T-helper 1 cell treated with Interleukin-12 subunit alpha and Interleukin-12 subunit beta and Interleukin-4 antibody, amounts not matched to agents 30 μg/mL and 1 μg/mL, for 36 hours (primary cell): ENCODE results near the gene IMPACT.

Source experiments
- H3K27ac Mint-ChIP-seq: one replicate; pipeline ENCODE4 v1.8.0; 2021; ENCODE audit warnings: mild to moderate bottlenecking, mixed read lengths
- H3K27me3 Mint-ChIP-seq: one replicate; pipeline ENCODE4 v1.8.0; 2021; ENCODE audit warnings: low read depth, mixed read lengths
- H3K36me3 Mint-ChIP-seq: one replicate; pipeline ENCODE4 v1.8.0; 2021; ENCODE audit warnings: low read depth, mixed read lengths
- H3K4me1 Mint-ChIP-seq: one replicate; pipeline ENCODE4 v1.8.0; 2021; ENCODE audit warnings: low read depth, mixed read lengths
- H3K4me3 Mint-ChIP-seq: one replicate; pipeline ENCODE4 v1.8.0; 2021; ENCODE audit warnings: mild to moderate bottlenecking, moderate library complexity, mixed read lengths
- H3K9me3 Mint-ChIP-seq: one replicate; pipeline ENCODE4 v1.8.0; 2021; ENCODE audit warnings: mixed read lengths

IMPACT gene

DNA sequence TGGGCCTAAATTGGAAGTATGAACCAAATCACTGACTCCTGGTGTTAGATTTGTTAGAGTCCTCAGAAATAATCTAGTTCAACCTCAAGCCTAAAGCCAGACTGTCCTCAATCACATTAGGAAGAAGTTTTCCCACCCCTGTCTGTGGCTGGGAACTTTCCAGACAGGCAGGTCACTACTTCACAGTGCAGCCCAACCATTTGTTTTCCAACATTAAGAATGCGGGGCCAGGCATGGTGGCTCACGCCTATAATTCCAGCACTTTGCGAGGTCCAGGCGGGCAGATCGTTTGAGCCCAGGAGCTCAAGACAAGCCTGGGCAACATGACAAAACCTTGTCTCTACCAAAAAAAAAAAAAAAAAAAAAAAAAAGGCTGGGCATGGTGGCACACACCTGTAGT lies 23.4 kb upstream of the IMPACT start:
- Mint-ChIP-seq H3K36me3 (no peaks in the 10 kb centered on the region), H3K4me1 (peaks cover 1% of the 10 kb centered on the region), H3K27ac (no peak overlapping the region), H3K4me3 (no peak overlapping the region), H3K27me3 (peaks cover 45% of the 10 kb centered on the region), H3K9me3 (no peaks in the 10 kb centered on the region)

DNA sequence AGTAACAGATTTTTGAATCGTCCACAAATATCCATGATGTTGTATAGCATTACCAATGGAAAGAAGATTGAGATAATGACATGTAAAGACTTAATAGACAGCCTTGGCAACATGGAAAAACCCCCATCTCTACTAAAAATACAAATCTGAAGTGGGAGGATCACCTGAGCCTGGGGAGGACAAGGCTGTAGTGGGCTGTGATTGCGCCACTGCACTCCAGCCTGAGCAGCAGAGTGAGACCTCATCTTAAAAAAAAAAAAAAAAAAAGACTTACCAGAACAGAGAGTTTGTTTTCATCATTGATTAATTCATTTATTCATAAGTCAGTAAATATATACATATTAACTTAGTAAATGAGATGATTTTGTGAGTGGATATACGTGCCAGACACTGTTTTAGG lies 21.9 kb upstream of the IMPACT start:
- H3K36me3 Mint-ChIP-seq, result no peaks in the 10 kb centered on the region
- H3K27me3 Mint-ChIP-seq, result peaks cover 49% of the 10 kb centered on the region
- no peak overlapping the region for H3K4me3 Mint-ChIP-seq
- H3K27ac Mint-ChIP-seq, result no peak overlapping the region
- no peaks in the 10 kb centered on the region for H3K9me3 Mint-ChIP-seq
- no peaks in the 10 kb centered on the region for H3K4me1 Mint-ChIP-seq

DNA sequence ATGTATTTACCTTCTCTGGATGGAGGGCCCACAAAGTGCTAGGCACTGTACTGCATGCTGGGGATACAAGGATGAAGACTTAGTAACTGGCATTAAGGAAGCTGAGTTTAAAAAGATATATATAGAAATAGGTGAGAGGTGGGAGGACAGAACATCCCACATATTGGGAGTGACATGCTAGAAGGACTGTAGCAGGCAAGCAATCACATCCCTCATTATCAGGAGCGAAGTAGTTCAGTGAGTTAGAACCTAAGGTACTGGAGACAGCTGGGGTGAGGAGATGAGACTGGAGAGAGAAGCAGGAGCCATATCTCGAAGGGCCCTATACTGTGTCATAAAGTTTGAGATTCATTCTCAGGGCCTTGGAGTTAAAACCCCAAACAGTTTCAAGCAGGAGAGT lies 18.0 kb upstream of the IMPACT start:
- H3K4me3 Mint-ChIP-seq, result no peak overlapping the region
- H3K27me3 Mint-ChIP-seq, result peaks cover 51% of the 10 kb centered on the region
- H3K36me3 Mint-ChIP-seq, result peaks cover 3% of the 10 kb centered on the region
- H3K9me3 Mint-ChIP-seq, result peaks cover 8% of the 10 kb centered on the region
- no peak overlapping the region for H3K27ac Mint-ChIP-seq
- H3K4me1 Mint-ChIP-seq, result peaks cover 4% of the 10 kb centered on the region

DNA sequence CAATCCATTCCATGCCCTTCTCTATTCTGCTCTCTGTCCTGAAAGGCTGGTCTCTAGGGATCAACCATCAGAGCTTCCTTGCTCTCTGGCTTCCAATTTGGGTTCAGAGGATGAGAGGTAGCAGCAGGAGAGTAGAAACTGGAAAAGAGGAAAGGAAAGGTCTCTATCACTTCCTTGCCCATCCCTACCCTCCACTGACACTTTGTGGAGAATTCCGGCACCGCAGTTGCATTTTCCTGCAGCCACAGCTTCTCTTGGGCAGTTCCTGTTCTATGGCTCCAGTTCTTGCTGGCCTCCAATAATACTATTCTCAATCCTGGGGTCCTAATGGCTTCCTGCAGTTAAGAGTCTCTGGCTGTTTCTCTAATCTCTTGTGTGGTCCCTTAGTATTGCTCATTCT lies 13.3 kb upstream of the IMPACT start:
- no peak overlapping the region for H3K4me3 Mint-ChIP-seq
- peaks cover 5% of the 10 kb centered on the region for H3K36me3 Mint-ChIP-seq
- peaks cover 10% of the 10 kb centered on the region for H3K9me3 Mint-ChIP-seq
- no peak overlapping the region for H3K27ac Mint-ChIP-seq
- peaks cover 13% of the 10 kb centered on the region for H3K4me1 Mint-ChIP-seq
- H3K27me3 Mint-ChIP-seq, result peaks cover 29% of the 10 kb centered on the region

DNA sequence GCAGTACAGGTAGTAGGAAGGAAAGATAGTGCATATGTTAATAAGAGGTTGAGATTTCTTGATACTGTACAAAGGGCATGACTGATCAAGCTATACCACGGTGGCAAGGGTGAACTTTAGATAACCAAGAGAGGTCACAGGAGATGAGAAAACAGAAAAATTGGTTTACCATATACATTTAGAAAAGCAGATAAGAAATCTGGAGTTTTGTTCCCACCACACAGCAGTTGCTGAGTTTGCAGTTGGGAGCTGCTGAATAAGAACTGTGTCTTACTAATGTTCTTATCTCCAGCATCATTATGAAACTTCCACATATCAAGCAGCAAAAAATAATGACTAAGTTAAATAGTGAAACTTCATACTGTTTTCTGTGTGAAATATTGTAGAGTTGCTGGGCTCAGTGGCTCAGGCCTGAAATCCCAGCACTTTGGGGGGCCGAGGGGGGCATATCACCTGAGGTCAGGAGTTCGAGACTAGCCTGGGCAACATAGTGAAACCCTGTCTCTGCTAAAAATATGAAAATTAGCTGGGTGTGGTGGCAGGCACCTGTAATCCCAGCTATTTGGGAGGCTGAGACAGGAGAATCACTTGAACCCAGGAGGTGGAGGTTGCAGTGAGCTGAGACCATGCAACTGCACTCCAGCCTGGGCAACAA lies 12.0 kb upstream of the IMPACT start:
- Mint-ChIP-seq H3K9me3 (peaks cover 10% of the 10 kb centered on the region), H3K4me3 (no peak overlapping the region), H3K4me1 (peaks cover 13% of the 10 kb centered on the region), H3K36me3 (peaks cover 5% of the 10 kb centered on the region), H3K27ac (no peak overlapping the region), H3K27me3 (peaks cover 23% of the 10 kb centered on the region)

DNA sequence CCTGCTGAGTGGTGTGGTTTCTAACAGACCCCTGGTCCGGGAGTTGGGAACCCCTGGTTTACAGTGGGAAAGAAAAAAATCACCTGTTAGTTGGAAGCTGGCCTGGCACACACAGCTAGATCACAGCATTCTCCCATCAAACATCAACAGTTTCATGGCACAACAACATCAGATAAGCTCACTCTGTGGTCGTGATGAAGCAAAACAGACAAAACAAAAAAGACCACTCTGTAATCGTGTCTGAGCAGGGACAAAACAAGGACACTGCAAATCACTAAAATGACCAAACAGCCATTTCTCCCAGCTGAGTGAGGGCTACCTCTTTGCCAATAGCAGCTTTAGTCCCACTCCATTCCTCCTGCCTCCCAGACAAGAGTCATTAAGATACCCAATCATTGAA lies 9.0 kb upstream of the IMPACT start:
- H3K36me3 Mint-ChIP-seq, result peaks cover 5% of the 10 kb centered on the region
- H3K27me3 Mint-ChIP-seq, result peaks cover 35% of the 10 kb centered on the region
- peaks cover 10% of the 10 kb centered on the region for H3K9me3 Mint-ChIP-seq
- H3K4me1 Mint-ChIP-seq, result peaks cover 13% of the 10 kb centered on the region
- H3K27ac Mint-ChIP-seq, result no peak overlapping the region
- no peak overlapping the region for H3K4me3 Mint-ChIP-seq

DNA sequence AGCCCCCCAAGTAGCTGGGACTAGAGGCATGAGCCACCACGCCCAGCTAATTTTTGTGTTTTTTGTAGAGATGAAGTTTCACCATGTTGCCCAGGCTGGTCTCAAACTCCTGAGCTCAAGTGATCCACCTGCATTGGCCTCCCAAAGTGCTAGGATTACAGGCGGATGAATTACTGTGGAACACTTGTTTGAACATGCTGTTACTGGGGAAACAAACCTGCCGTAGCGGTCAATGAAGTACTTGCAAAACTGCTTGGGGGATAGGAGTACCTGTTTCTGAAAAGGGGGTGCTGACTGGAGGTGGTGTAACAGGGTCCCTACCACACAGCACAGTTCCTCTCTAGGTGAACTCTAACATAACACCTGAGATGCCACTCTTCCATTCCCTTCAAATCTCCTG lies 5.9 kb upstream of the IMPACT start:
- peaks cover 4% of the 10 kb centered on the region for H3K4me1 Mint-ChIP-seq
- H3K27ac Mint-ChIP-seq, result no peak overlapping the region
- peaks cover 4% of the 10 kb centered on the region for H3K36me3 Mint-ChIP-seq
- peaks cover 10% of the 10 kb centered on the region for H3K9me3 Mint-ChIP-seq
- H3K27me3 Mint-ChIP-seq, result peaks cover 48% of the 10 kb centered on the region
- no peak overlapping the region for H3K4me3 Mint-ChIP-seq

DNA sequence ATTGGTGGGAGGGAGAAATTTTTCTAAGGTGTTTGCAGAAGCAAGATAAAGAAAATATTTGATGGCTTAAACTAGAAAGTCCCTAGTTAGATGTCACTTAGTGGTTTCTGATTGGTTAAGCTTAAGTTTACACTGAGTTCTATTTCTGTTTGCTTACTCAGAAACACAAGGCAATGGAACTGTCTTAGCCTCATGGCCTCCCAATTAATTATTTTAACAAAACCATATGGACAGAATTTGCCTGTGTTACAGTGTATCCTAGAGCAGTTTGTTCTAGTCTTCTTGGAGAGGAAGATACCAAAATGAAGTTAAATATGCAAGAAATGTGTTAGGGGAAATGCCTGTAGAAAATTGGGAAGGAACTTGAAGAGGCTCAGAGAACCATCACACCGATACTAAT lies 4.6 kb upstream of the IMPACT start:
- peaks cover 6% of the 10 kb centered on the region for H3K4me1 Mint-ChIP-seq
- H3K9me3 Mint-ChIP-seq, result peaks cover 18% of the 10 kb centered on the region
- peaks cover 8% of the 10 kb centered on the region for H3K36me3 Mint-ChIP-seq
- H3K4me3 Mint-ChIP-seq, result no peak overlapping the region
- H3K27me3 Mint-ChIP-seq, result peaks cover 48% of the 10 kb centered on the region
- no peak overlapping the region for H3K27ac Mint-ChIP-seq

DNA sequence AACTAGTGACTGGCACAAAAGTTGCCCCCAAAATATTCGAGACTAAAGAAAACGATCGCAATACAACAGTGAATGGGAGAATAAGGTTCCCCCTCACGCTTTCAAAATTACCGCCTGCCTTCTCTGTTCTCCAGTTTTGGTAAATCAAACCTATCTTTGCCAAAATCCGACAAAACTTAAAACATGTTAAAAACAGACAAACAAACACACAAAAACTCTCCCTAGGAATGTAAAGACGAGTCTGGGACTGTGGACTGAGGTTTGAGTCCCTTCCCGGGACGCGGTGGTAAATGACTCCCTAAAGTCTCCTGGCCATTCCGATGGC lies 435 bp upstream of the IMPACT start:
- peaks cover 29% of the 10 kb centered on the region for H3K9me3 Mint-ChIP-seq
- peaks cover 19% of the 10 kb centered on the region for H3K36me3 Mint-ChIP-seq
- H3K27me3 Mint-ChIP-seq, result peaks cover 31% of the 10 kb centered on the region
- peak overlapping the region; percentile 22 for H3K27ac Mint-ChIP-seq
- H3K4me3 Mint-ChIP-seq, result peak overlapping the region; percentile 63
- peaks cover 19% of the 10 kb centered on the region for H3K4me1 Mint-ChIP-seq

DNA sequence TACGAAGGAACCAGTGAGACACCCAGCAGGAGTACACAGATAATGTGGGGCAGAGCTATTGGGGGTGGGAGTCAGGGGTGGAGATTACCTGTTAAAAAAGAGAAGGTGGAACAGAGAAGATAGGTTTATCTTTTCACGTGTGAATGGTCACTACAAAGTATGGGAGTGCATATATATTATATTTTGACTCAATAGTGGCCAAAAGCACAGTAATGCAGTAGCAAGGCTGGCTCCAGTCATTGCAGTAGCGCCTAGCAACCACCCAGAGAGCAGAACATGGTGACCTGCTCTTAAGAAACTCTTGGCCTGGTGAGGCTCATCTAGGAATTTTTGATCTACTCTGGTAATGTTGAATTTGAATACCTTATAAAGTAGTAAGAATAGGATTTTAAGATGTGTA lies 1.0 kb downstream of the IMPACT start:
- Mint-ChIP-seq H3K36me3 (peaks cover 22% of the 10 kb centered on the region), H3K4me1 (peaks cover 20% of the 10 kb centered on the region), H3K27me3 (peaks cover 19% of the 10 kb centered on the region), H3K4me3 (peak overlapping the region; percentile 87), H3K9me3 (peaks cover 29% of the 10 kb centered on the region), H3K27ac (no peak overlapping the region)

DNA sequence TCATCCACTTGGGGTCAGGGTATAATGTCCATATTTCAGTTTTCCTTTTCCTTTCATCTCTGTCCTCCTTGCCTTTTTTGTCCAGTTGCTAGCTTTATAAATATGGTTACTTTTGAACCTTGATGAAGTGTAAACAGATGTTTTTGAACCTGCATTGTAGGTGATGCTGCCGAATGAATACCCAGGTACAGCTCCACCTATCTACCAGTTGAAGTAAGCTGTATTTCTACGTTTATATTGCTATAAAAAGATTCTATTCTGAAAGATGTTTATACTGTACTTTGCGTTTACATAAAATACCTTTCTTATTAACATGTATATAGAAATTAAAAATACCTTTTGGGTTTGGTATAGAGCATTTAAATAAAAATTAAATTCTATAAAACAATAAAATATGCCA lies 2.2 kb downstream of the IMPACT start:
- Mint-ChIP-seq H3K27ac (no peak overlapping the region), H3K9me3 (peaks cover 25% of the 10 kb centered on the region), H3K36me3 (peaks cover 26% of the 10 kb centered on the region)

DNA sequence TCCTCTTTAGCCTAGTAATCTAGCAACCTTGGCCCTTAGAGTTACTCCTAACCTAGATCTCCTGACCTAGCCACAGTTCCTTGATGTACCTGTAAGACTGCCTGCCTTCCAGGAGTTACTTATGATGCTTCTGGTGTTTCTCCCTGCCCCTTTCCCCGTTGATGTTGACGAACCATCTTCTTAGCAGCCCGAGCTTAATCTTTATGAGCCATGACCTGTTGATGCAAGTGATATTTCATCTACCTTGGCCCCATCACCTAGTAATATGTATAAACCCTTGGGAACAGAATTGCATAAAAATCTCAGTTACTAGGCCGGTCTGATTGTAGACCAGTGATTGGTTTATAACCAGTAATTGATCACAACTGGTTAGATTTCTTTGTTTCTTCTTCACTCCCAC lies 2.7 kb downstream of the IMPACT start:
- H3K27me3 Mint-ChIP-seq, result peaks cover 7% of the 10 kb centered on the region
- peaks cover 23% of the 10 kb centered on the region for H3K4me1 Mint-ChIP-seq
- peaks cover 23% of the 10 kb centered on the region for H3K9me3 Mint-ChIP-seq
- peaks cover 26% of the 10 kb centered on the region for H3K36me3 Mint-ChIP-seq
- no peak overlapping the region for H3K27ac Mint-ChIP-seq
- no peak overlapping the region for H3K4me3 Mint-ChIP-seq

More for the DNA sequence above, 2.2 kb downstream of the IMPACT start:
- Mint-ChIP-seq H3K4me3 (no peak overlapping the region), H3K27me3 (peaks cover 9% of the 10 kb centered on the region), H3K4me1 (peaks cover 23% of the 10 kb centered on the region)

DNA sequence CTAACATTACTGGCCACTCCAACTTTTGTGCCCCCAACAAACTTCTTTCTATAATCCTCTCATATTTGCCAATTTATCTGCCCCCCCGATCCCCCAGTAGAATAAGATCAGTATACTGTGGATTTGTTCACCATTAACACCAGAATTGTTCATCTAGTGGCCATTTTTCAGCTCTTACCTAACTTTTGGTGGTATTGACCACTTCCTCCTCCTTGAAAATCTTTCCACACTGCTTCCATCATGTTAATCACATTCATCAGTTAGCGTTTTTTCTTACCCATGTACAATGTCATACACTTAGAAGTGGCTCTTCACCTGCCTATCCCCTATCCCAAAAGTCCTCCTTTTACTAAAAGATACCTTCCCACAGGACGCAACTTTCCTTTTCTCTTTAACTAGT lies 6.1 kb downstream of the IMPACT start:
- H3K4me3 Mint-ChIP-seq, result no peak overlapping the region
- peaks cover 15% of the 10 kb centered on the region for H3K36me3 Mint-ChIP-seq
- H3K9me3 Mint-ChIP-seq, result peaks cover 5% of the 10 kb centered on the region
- no peaks in the 10 kb centered on the region for H3K27me3 Mint-ChIP-seq
- peaks cover 11% of the 10 kb centered on the region for H3K4me1 Mint-ChIP-seq
- no peak overlapping the region for H3K27ac Mint-ChIP-seq

DNA sequence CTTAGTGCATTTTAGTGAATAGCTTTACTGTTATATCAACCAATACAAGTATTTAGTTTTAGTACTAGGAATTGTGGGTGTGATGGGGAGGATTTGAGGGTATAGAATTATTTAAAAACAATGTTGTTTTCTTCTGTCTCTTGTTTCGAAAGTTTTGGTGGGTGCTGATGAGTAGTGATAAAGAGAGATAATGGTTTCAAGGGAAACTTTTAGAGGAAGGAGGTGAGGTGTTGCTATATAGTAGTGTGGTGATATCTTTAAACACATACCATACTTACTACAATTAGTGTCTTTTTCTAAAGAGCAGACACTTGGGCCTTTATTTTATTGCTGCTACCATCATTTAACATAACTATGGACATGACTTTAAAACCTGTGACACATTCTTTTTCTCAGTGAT lies 10.5 kb downstream of the IMPACT start:
- Mint-ChIP-seq H3K27me3 (no peaks in the 10 kb centered on the region), H3K9me3 (no peaks in the 10 kb centered on the region), H3K27ac (no peak overlapping the region), H3K4me1 (peaks cover 4% of the 10 kb centered on the region), H3K36me3 (peaks cover 10% of the 10 kb centered on the region), H3K4me3 (no peak overlapping the region)

DNA sequence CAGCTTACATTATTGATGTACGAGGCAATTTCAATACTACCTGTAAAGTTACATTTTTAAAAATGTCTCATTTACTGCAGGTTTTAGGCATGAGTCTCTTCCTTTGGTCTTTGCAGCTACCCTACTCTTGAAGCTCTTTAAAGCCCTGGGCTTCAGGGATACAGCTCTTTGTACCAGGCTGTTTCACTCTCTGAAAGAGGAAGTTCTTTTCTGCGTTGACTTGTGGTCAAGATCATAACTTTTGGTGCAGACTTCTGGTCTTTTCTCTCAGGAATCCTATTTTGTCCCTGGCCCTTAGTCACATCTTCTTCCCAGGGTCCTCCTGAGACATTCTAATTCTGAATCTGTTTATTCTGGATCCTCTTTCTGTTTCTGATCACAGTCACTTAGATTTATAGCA lies 17.4 kb downstream of the IMPACT start:
- Mint-ChIP-seq H3K4me3 (no peak overlapping the region), H3K27me3 (no peaks in the 10 kb centered on the region), H3K9me3 (no peaks in the 10 kb centered on the region), H3K36me3 (peaks cover 17% of the 10 kb centered on the region), H3K27ac (no peak overlapping the region), H3K4me1 (peaks cover 6% of the 10 kb centered on the region)

DNA sequence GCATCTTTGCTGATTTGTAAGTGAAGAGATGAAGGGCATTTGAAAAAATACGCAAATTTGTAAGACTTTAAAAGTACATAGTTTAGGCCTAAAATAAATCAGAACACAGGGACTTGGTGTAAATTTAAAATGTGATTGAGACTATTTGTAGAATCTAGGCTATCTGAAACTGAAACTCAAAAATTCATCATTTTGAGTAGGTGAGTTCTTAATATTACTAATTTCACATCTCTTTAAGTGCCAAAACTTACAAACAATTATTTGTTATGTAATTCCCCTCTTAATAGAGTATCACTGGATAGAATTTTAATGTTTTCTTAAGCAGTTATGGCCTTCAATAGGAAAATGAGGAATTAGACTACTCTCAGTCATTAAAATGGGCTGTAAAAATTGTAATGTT lies 20.0 kb downstream of the IMPACT start:
- Mint-ChIP-seq H3K4me1 (peaks cover 6% of the 10 kb centered on the region), H3K36me3 (peaks cover 20% of the 10 kb centered on the region), H3K9me3 (no peaks in the 10 kb centered on the region)

More for the DNA sequence above, 20.0 kb downstream of the IMPACT start:
- H3K27me3 Mint-ChIP-seq, result no peaks in the 10 kb centered on the region
- no peak overlapping the region for H3K27ac Mint-ChIP-seq
- H3K4me3 Mint-ChIP-seq, result no peak overlapping the region
